Cardiac septum (tissue), 1 donor: ENCODE data around the gene ZAP70. TPM values are rescaled to one million over a fixed set of nuclear protein-coding genes. Genes with fewer than 3 reads are reported as not detected.

Experiments
- DNase-seq: peaks from one replicate; pipeline ENCODE4 v3.0.0-alpha.2; 2020; ENCODE audit warnings: low spot score
- intact Hi-C: fragments of 100-400 bp; cut with DNase I; formaldehyde crosslinking; loops from one replicate; pipeline ENCODE4 v1.14.0; 2022
- total RNA-seq: library from RNA; stranded (reverse); fragmentation: NEBNext Ultra II Directional; extraction: Animal tissue kit (Norgen Biotek cat#: 25700); gene quantifications from one replicate; pipeline ENCODE4 v1.2.1, GENCODE V29; 2021
- donor health status: DM: no; HTN: no; CAD: no.

The ZAP70 gene
- total RNA-seq, 1 donor from 2014 or later = 1.2 TPM

- intact Hi-C loops = no loop called here
- no peak for DNase-seq
These were observed 49.9 kb downstream of the ZAP70 start for GRCh38 chr2:97763176-97763845.

GRCh38 chr2:97764559-97765263, 51.3 kb downstream of the ZAP70 start:
- intact Hi-C loops = no loop called here
- DNase-seq = no peak

GRCh38 chr2:97765933-97766332, 52.6 kb downstream of the ZAP70 start:
- intact Hi-C loops = no loop called here
- no peak for DNase-seq

GRCh38 chr2:97766567-97766966, 53.2 kb downstream of the ZAP70 start:
- DNase-seq = no peak
- intact Hi-C loops = no loop called here

GRCh38 chr2:97769308-97769707, 55.9 kb downstream of the ZAP70 start:
- intact Hi-C loops = no loop called here
- DNase-seq = no peak

GRCh38 chr2:97769711-97770110, 56.3 kb downstream of the ZAP70 start:
- intact Hi-C loops = no loop called here
- no peak for DNase-seq

- intact Hi-C loops = no loop called here
These were observed 57.1 kb downstream of the ZAP70 start for GRCh38 chr2:97770445-97770844.

GRCh38 chr2:97774425-97774824, 61.0 kb downstream of the ZAP70 start:
- intact Hi-C loops = no loop called here
- DNase-seq = no peak

More at GRCh38 chr2:97770445-97770844, 57.1 kb downstream of the ZAP70 start:
- DNase-seq = no peak

GRCh38 chr2:97775074-97775473, 61.7 kb downstream of the ZAP70 start:
- intact Hi-C loops = no loop called here

GRCh38 chr2:97779141-97779540, 65.8 kb downstream of the ZAP70 start:
- intact Hi-C loops = no loop called here
- no peak for DNase-seq

More at GRCh38 chr2:97775074-97775473, 61.7 kb downstream of the ZAP70 start:
- no peak for DNase-seq

GRCh38 chr2:97781981-97782380, 68.6 kb downstream of the ZAP70 start:
- intact Hi-C loops = no loop called here
- no peak for DNase-seq

GRCh38 chr2:97784953-97785352, 71.6 kb downstream of the ZAP70 start:
- no peak for DNase-seq
- intact Hi-C loops = no loop called here

- intact Hi-C loops = no loop called here
- DNase-seq = no peak
These were observed 72.4 kb downstream of the ZAP70 start for GRCh38 chr2:97785818-97786217.

GRCh38 chr2:97788986-97789644, 75.7 kb downstream of the ZAP70 start:
- no peak for DNase-seq

More at GRCh38 chr2:97788986-97789644, 75.7 kb downstream of the ZAP70 start:
- intact Hi-C loops = no loop called here

Other genes with a start within 250 kb of the ZAP70 start
- 5.0 TPM for gene ANKRD36B, start 123.7 kb upstream of the ZAP70 start, total RNA-seq
- 992 TPM for gene COX5B, start 67.5 kb upstream of the ZAP70 start, total RNA-seq
- gene ACTR1B, start 49.5 kb upstream of the ZAP70 start, total RNA-seq = 77.6 TPM
- gene C2orf92, start 43.9 kb upstream of the ZAP70 start, total RNA-seq = 4.6 TPM